Thyroid gland (tissue), 4 donors: ENCODE measurements around the gene UGT8.

ENCODE experiments used
- CTCF ChIP-seq, 6 experiments: fragments of 200-600 bp in 3 of 6; fragments of 450-650 bp in 3 of 6; sonication (generic) in 3 of 6; IDR thresholded peaks; one replicate each; pipeline ENCODE4 v1.5.1; 2016 to 2019; ENCODE audit warnings: antibody characterized with exemption in 6 of 6, mild to moderate bottlenecking in 2 of 6, inconsistent platforms in 1 of 6, moderate library complexity in 1 of 6
- POLR2A ChIP-seq, 2 donors: fragments of 450-650 bp; IDR thresholded peaks; one replicate each; pipeline ENCODE4 v1.6.1; 2017; ENCODE audit warnings: antibody characterized with exemption in 2 of 2, mild to moderate bottlenecking in 2 of 2, moderate library complexity in 1 of 2

DNA sequence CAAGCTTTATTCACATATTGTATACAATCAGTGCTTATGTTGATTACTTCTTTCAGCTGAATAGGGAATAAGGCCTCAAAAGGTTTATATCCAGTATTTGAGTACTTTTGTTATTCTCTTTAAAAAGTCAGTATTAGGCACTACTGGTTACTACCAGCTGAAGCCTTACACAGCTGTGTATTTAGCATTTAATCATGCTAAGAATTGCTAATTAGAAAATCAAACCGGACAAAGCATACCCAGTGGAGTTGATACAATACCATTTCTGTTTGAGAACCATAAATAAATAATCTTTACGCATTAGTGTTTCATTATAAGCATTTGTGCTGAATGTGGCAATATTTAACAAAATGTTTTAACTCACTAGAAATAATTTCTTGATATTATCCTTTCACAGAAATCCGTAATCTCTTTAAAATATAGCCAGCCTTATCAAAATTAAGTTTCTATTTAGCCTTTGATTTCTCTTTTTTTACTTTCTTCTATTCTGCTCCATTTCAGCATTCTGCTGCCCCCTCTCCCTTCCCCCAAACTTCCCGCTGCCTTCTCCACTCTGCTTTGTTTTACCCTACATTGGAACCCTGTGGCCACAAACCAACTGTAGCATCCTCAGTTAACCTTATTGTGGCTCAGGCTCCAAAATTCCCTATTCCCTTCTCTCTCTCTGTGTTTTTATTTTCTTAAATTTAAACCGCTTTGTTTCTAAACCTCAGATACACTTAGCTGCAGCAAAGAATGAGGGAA lies 37.8 kb downstream of the UGT8 start:
- TF ChIP-seq CTCF (IDR thresholded peaks at IDR 0.05): no peak
- no peak for TF ChIP-seq POLR2A (IDR thresholded peaks at IDR 0.05)
